PC-9 (cell line): ENCODE measurements around the gene LRP1B.

Experiments
- CTCF ChIP-seq: fragments of 200-600 bp; sonication (generic); conservative IDR thresholded peaks from 2 replicates; pipeline ENCODE4 v1.6.1; 2017; ENCODE audit warnings: mixed run types, antibody characterized with exemption, mild to moderate bottlenecking, moderate library complexity
- EZH2 ChIP-seq: fragments of 200-600 bp; sonication (generic); IDR thresholded peaks from 2 replicates; pipeline ENCODE4 v1.8.0; 2017; ENCODE audit warnings: antibody characterized with exemption, low read depth

GRCh38 chr2:141835103-141835502 is 295.7 kb downstream of the LRP1B start:
- TF ChIP-seq CTCF (no peak), EZH2 (no peak)
